ENCODE results near the gene PROZ.

The PROZ gene

GRCh38 chr13:113171250-113172125 lies 13.0 kb downstream of the PROZ start:
- in situ Hi-C loops (cut with HindIII; ENCODE audit: low sequenced_read_pairs), result no loop called here

- in situ Hi-C loops (cut with HindIII; ENCODE audit: low sequenced_read_pairs), result no loop called here
Measured at GRCh38 chr13:113172419-113172926, 14.0 kb downstream of the PROZ start.

DNA sequence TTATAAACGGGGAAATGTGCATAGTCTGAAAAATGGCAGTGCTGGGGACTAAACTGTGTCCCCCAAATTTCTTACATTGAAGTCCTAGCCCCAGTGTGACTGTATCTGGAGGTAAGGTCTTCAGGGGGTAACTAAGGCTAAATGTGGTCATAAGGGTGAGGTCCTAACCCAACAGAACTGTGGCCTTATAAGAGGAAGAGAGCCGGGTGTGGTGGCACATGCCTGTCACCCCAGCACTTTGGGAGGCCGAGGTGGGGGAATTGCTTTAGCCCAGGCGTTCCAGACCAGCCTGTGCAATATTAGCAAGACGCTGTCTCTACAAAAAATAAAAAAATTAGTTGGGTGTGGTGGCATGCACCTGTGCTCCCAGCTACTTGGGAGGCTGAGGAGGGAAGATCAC lies 17.8 kb downstream of the PROZ start:
- in situ Hi-C loops (cut with HindIII; ENCODE audit: low sequenced_read_pairs), result no loop called here

GRCh38 chr13:113176822-113177221 lies 18.4 kb downstream of the PROZ start:
- in situ Hi-C loops (cut with HindIII; ENCODE audit: low sequenced_read_pairs), result no loop called here

DNA sequence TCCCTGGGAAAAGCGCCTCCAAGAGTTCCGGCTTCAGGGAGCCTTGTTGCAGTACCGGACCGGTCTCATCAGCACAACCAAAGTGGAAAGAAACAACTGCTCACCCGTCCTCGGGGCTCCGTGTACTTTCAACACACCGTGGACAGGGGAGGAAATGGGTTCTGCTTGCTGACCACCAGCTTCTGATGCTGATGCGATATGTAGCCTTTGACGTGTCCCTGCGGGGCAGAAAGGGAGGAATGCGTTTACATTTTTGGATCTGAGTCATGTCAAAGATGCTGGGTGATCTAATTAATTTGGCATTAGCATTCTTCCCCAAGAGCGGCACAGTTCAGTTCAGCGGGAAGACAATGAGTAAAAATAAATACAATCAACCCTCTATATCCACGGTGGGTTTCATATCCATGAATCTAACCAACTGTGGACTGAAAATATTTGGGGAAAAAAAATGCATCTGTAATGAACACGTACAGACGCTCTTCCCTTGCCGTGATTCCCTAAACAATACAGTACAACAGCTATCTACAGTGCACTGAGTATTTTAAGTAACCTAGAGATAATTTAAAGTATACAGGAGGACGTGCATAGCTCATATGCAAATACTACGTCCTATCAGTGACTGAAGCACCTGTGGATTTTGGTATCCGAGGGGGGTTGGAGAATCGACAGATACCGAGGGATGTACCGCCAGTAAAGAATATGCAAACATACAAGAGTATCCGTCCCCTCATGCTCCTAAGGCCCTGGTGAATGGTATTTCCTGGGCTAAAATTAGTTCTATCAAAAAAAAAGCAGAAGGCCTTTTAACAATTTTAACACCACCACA lies 19.8 kb downstream of the PROZ start:
- in situ Hi-C loops (cut with HindIII; ENCODE audit: low sequenced_read_pairs), result no loop called here

GRCh38 chr13:113178896-113179167 lies 20.4 kb downstream of the PROZ start:
- in situ Hi-C loops (cut with HindIII; ENCODE audit: low sequenced_read_pairs), result no loop called here

DNA sequence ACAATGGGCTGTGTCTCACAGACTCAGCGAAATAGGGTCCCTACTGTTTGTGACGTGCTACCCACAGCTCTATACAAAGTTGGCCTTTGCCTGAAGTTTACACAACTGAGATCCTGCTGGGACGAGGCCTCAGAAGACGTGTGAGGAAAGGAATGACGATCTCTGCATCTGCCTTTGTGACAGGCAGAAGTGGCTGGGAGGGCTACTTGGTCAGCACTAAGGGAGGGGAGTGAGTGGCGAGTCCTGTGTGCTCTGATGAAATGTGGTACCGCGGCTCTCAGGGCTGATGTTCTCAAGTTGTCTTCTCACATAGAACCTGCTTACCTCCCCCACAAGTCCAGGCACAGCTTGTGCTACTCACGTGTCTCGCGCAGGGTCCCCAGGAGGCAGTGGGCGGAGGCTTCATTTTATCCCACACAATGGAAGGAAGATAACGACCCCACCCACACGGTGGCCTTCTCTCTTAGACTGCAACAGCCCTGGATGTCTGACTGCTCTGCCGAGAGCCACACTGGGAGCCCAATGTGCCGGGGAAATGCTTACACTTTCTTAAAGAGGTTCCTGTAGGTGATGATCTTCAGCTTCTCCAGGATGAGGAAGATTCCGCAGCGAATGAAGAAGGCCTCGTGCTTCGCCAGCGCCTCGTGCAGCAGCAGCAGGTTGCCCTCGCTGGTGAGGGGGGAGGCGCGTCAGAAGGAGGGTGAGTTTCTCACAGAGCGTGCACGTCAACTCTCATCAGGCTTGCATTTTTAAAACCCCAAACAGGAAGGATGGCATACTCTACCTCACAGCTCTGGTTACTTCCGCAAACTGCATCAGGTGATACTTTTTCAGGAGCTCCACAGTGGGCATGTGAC lies 21.2 kb downstream of the PROZ start:
- in situ Hi-C loops (cut with HindIII; ENCODE audit: low sequenced_read_pairs), result no loop called here

DNA sequence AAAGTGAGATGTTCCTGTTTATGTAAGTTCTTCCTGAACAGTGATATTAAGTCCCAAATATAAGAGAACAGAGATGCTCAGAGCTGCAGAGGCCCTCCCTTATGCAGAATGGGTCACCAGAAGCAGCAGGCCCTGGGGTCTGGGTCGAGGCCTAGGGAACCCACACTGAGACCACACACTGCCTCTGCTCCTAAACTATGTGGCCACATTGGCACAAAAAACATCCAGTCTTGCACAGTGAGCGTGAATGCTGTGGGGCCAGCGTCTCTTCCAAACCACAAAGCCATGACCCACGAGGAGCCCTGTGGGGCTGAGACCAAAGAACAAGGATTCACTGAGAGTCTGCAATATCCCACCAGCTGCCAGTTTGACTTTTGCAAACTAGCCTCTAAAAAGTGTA lies 23.6 kb downstream of the PROZ start:
- in situ Hi-C loops (cut with HindIII; ENCODE audit: low sequenced_read_pairs), result no loop called here

- in situ Hi-C loops (cut with HindIII; ENCODE audit: low sequenced_read_pairs), result no loop called here
Measured at GRCh38 chr13:113183450-113184129, 25.1 kb downstream of the PROZ start.

- in situ Hi-C loops (cut with HindIII; ENCODE audit: low sequenced_read_pairs), result no loop called here
Measured at GRCh38 chr13:113184568-113185440, 26.4 kb downstream of the PROZ start.

DNA sequence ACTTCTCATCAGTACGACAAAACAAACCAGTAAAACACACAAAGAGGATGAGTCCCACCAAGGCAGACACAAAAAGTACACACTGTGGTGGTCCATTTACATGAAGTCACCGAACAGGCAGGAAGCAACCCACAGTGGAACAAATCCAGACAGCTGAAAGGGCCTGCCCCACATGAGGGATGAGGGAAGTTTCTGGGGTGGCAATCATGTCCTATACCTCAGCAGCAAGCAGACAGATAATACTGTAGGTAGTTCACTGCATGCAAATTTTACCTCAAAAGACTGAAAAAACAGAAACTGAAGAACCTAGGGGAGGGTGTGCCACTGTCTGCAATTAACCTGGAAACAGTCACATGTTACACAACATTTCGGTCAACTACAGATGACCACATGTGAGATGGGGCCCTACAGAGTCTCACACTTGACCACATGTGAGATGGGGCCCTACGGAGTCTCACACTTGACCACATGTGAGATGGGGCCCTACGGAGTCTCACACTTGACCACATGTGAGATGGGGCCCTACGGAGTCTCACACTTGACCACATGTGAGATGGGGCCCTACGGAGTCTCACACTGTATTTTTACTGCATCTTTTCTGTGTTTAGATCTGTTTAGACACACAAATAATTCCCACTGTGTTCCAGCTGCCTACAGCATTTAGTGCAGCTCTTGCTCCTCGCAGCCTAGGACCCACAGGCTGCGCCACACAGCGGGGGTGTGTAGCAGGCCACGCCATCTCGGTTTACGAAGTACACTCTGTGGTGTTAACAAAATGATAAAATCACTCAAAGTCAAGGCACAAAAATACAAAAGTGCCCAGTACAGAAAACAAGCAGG lies 27.8 kb downstream of the PROZ start:
- in situ Hi-C loops (cut with HindIII; ENCODE audit: low sequenced_read_pairs), result no loop called here

DNA sequence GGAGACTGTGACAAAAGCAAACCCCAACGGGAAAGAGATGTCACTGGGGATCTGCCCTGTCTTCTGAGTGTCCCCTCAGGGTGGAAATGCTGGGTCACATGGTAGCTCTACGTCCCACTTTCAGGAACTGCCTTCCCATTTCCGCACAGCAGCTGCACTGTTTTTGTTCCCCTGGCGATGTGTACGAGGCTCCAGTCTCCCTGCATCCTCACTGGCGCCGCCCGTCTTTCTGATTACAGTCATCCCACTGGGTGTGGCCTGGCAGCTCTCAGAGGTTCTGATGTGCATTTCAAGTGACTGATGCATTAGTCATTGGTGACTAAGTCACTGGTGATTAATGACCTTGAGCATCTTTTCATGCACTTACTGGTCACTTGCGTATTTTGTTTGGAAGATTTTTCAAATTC lies 28.8 kb downstream of the PROZ start:
- in situ Hi-C loops (cut with HindIII; ENCODE audit: low sequenced_read_pairs), result no loop called here

- in situ Hi-C loops (cut with HindIII; ENCODE audit: low sequenced_read_pairs), result no loop called here
Measured at GRCh38 chr13:113187883-113188665, 29.6 kb downstream of the PROZ start.

GRCh38 chr13:113190181-113190580 lies 31.7 kb downstream of the PROZ start:
- in situ Hi-C loops (cut with HindIII; ENCODE audit: low sequenced_read_pairs), result no loop called here

GRCh38 chr13:113192279-113192678 lies 33.8 kb downstream of the PROZ start:
- in situ Hi-C loops (cut with HindIII; ENCODE audit: low sequenced_read_pairs), result no loop called here

DNA sequence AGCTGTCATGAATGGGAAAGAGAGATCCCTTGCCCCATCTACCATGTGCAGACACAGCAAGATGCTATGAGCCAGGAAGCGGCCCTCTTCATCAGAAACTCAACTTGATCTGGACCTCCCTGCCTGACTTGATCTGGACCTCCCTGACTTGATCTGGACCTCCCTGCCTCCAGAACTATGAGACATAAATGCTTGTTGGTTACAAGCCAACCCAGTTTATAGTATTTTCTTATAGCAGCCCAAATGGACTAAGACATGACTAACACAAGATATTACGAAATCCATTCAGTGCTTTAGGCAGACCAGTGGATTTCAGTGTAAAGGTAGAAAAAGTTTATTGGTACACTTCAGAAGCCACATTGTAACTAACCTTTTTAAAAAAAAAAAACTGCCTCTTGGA lies 34.5 kb downstream of the PROZ start:
- in situ Hi-C loops (cut with HindIII; ENCODE audit: low sequenced_read_pairs), result no loop called here

DNA sequence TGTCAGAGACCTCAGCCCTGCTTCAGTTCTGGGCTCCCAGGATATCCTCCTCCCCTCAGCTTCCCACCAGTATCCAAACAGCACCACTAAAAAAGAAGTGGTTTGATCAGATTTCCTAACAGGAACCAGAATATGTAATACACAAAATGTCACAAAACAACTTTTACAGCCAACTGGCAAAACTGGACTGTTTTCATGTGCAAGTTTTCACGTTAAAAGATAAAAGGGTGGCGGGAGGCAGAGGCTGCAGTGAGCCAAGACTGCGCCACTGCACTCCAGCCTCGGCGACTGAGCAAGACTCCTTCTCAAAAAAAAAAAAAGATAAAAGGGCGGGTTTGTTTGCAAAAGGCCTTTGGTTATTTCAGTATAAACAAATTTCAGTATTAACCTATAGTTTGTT lies 36.9 kb downstream of the PROZ start:
- in situ Hi-C loops (cut with HindIII; ENCODE audit: low sequenced_read_pairs), result no loop called here

Data from DLD1 (cell line).